NCI-H82 treated with DMSO at 0.1 percent for 48 hours (cell line): ENCODE results near the gene DPAGT1.
"Not testable (repeated sequence)": the region's sequence is repeated elsewhere in the genome, so short reads cannot be mapped to it uniquely, and the experiment has no call there.

Experiments
- DNase-seq: peaks from one replicate; lab custom pipeline; 2025; ENCODE audit not compliant: unreplicated experiment; lab: John Stamatoyannopoulos, UW

The DPAGT1 gene

DNA sequence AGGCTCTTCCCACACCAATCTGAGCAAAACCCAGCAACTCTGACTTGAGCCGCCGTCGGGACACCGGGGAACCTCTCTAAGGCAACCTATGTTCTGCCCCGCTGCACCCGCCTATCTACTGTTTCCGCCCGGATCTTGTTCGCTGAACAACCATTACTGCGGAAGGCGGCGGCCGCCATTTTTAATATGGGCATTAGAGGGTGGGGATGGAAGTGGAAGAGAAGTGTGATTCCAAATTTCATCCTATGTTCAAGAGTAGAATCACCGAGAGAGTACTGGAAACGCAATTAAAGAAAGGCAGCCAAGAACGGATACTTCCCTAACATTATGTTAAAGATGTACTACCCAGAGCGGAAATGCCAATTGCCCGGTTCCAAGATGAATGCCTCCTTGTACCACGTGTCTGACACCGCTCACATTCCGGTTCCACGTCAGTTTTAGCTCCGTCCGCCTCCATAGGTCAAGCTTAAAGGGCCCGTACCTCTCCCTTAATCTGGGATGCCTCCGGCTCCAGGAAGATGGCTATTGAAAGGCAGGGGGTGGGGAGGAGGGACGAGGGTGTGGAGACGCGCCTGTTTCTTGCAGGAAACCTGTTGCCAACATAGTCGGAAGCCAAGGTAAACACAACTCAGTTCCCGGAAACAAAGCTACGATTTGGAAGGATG, at the start of gene DPAGT1:
Gene DPAGT1 (minus strand): TSS at position 95 of the 665 bp plus-strand sequence. CDS start 198 bp downstream, outside the sequence.
- DNase-seq, result peak; percentile 91

DNA sequence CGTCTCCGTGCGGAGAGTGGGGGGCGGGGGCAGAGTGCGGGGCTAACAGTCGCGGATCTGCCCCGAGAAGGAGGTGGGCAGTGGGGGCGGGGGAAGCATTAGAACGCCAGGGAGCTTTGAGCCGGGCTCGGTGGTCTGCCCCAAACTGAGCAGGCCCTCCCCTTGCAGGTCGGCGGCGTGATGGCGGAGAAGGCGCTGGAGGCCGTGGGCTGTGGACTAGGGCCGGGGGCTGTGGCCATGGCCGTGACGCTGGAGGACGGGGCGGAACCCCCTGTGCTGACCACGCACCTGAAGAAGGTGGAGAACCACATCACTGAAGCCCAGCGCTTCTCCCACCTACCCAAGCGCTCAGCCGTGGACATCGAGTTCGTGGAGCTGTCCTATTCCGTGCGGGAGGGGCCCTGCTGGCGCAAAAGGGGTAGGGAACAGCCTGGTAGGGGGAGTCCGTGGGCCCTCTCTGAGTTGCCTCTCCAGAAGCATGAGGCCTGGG, 48.2 kb upstream of the DPAGT1 start:
- no peak for DNase-seq

GRCh38 chr11:119149018-119149785, 47.5 kb upstream of the DPAGT1 start, which contains the start of gene ABCG4:
Gene ABCG4 (plus strand): TSS chr11:119149052. CDS start chr11:119149966, 914 bp downstream.
- peak; percentile 63 for DNase-seq

DNA sequence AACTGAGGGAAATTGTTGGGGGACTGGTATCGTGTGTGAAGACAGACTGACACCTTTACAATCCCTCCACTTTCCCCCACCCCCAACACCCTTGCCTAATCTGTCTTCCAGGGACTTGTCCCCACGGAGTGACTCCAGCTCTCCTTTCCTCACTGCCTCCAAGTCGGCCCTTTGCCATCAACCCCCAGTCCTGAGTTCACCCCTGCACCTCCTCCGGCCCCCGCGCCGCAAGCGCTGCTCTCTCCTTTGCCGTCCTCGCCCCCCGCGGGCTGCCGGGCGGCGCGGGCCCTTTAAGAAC, 47.0 kb upstream of the DPAGT1 start:
- DNase-seq, result no peak

DNA sequence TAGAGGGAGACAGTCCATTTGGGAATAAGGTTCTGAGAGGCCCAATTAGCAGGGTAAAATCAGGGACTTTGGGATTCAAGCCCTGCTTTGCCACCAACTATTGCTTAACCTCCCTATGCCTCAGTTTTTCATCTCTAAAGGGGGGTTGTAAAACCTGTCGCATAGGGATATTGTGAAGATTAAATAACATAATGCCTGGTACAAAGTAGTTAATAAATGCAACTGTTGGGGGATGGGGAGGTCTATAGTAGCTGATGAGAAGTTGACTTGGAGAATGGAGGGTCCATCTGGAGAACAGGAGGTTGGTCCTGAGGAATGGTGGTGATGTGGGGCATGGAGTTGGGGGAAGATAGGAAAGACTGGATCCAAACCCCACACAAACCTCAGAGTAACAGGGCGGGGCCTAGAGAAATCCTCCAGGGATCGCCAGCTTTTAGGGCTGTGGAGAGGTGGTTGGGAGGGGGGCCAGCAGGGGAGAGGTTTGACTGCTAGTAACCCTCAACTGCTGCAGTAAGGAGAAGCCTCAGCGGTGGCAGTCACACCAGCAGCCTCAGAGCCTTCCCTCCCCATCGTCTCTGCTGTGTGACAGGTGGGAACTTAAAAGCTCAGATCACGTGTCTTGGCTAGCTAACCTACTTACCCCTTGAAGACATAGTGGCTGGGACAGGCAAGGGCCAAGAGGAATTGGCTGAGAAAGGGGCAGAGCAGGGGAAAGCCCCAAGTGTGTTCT, 46.1 kb upstream of the DPAGT1 start:
- DNase-seq, result peak; percentile 82

- DNase-seq, result no peak
Observed at GRCh38 chr11:119145551-119145950, 43.9 kb upstream of the DPAGT1 start.

- DNase-seq, result peak; percentile 91
Observed at GRCh38 chr11:119144825-119145486, 43.3 kb upstream of the DPAGT1 start.

GRCh38 chr11:119139276-119139675, 37.6 kb upstream of the DPAGT1 start:
- DNase-seq, result not testable (repeated sequence)

GRCh38 chr11:119134389-119134978, 32.8 kb upstream of the DPAGT1 start:
- no peak for DNase-seq

GRCh38 chr11:119130662-119131061, 29.0 kb upstream of the DPAGT1 start:
- DNase-seq, result no peak

DNA sequence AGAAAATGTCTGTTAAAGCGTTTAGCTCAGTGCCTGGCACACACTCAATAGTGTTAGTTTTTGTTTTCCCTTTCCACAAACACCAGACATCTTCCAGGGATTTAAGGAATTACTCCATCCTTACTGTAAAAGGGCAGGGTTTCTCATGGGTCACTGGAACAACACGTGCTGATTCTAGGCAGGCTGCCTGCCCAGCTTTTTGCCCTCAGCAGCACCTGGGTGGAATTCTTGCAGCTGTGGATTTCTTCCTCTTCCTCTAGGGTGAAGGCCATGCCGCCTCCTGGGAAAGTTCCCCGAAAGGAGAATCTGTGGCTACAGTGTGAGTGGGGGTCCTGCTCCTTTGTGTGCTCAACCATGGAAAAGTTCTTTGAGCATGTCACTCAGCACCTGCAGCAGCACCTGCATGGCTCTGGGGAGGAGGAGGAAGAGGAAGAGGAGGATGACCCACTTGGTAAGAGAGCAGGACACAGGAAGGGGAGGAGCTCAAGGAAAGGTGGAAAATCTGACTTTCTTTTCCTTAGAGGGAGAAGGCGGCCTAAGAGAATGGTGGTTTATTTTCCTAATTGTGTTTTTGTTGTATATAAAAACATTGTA, 25.1 kb upstream of the DPAGT1 start:
- no peak for DNase-seq

- DNase-seq, result no peak
Observed at GRCh38 chr11:119125821-119126220, 24.2 kb upstream of the DPAGT1 start.

DNA sequence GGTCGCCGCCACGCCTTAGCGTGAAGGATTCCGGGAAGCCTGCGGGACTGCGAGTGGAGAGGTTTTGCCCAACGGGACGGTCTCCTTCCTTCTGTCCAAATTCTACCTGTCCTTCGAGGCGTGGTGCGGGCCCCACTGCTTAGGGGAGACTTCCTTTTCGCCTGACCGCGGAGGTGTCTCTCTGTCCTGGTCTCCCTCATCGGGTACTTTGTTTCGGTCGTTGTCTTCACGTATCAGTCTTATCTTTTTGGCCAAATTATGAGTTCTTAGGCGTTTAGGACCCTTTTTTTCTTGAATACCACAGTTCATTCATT, 20.1 kb upstream of the DPAGT1 start:
- no peak for DNase-seq

DNA sequence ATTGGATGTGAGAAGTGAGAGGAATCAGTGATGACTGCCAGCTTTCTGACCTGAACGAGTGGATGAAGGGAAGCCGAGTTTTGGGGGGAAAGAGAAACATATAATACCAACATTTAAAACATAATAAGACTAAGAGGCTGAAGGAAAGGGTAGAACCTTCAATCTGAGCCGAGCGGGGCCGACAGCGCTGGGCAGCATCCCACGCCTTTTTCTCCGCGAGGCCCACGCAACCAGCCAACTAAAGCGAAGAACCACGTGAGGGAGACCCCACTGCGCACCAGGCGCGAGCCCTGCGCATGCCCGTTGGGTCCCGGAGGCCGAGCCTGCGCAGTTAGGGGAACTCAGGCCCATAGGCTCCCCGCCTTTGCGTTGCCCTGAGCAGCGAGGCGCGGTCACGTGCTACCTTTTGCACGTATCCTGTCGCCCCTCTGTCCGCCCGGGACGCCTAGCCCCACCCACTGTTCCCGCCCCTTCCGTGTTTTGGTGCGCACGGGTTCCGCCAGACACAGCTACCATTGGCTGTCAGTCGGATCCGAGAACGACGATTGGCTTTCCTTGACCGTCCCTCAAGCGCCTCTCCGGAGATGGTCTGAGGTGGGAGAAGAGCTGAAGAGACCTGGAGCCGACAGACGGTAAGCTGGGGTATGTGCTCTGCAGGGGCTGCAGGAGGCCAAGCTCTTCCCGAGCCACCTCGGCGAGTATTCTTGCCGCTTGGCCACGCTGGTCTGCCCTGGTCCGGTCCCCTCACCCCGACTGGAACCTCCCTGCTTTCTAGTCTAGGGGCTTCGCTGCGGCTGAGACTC, 19.6 kb upstream of the DPAGT1 start, which contains the start of gene HINFP:
Gene HINFP (plus strand): TSS at position 573 of the 803 bp plus-strand sequence. CDS start 5,365 bp downstream, outside the sequence.
- DNase-seq, result peak; percentile 96

GRCh38 chr11:119120639-119121007, 19.0 kb upstream of the DPAGT1 start:
- DNase-seq, result no peak

DNA sequence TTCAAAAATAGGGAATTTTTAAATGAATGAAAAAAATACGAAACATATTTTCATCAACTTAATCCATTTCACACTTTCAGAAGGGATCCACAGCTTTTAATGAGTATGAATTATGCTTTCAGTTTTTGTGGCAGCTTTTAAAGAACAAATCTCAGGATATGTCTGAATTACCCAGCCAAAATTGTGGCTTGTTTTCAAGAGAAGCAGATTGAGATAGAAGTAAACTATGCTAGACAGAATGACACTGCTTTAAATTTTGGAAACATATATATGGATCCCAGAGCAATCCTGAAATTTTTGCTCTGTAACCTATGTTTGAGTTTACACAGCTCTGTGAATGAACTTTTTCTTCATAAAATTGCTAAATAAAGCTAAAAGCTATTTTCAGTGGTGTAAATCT, 17.3 kb upstream of the DPAGT1 start:
- no peak for DNase-seq

- no peak for DNase-seq
Observed at GRCh38 chr11:119118227-119118626, 16.6 kb upstream of the DPAGT1 start.

DNA sequence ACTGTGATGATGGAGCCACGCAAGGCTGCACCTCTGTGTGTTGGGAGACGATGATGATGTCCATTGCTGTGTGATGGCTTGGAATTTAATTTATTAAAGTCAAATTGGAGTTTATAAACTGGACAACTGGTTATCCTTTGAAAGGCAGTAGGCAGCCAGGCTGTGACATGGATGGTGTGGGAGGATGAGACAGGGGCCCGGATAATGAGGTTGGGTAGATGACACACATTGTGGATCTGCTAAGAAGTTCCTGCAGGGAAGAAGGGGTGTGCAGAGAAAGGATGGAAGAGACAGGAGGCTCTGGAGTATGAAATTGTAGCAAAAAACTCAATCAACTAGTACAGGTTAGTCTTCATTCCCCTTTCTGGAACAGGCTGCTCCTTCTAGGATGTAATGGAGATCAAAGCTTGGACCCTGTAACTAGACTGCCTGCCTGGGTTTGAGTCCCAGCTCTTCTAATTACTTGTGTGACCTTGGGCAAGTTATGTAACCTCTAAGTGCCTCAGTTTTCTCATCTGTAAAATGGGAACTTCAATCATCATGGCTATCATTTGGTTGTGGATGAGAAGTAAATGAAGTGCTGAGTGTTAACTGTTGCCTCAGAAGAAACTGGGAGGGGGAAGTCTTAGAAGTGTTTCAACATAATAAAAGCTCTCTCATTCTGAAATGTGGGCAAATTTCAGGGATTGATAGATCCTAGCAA, 15.5 kb upstream of the DPAGT1 start:
- DNase-seq, result no peak

DNA sequence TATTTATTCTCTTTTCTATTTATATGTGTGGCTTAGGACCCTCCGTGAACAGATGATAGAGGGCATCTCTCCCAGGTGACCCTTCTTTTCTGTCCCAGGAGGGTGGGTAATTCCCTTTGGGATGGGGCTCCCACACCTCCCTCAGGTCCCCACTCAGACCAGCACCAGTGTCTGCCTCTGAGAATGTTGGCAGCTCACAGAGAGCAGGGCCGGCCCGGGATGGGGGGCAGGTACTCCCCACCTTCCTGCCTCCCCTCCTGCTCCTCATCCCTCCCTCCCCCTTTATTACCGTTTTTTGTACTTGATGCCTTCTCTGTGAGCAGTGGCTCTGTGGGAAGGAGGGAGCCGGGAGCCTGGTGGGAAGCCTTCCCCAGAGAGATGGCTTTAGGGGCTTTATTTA, 14.9 kb upstream of the DPAGT1 start:
- DNase-seq, result no peak
